Stimulated activated effector memory CD8-positive, alpha-beta T cell treated with anti-CD3 and anti-CD28 coated beads, Interleukin-12 subunit alpha, Interleukin-12 subunit beta, amount 100 ng/mL, for 72 hours (primary cell): ENCODE measurements around the gene TOR4A.
A peak's percentile ranks its signal among the peaks of the same experiment; 100 is the strongest.

Experiments used
- ATAC-seq: fragments of 150-1000 bp; cut with Tn5 transposase; 2 replicates; pipeline ENCODE4 v1.10.0; 2021
- DNase-seq, 2 donors: peaks; one replicate each; pipeline ENCODE4 v3.0.0; 2021 to 2022; ENCODE audit warnings: low spot score in 2 of 2
- H3K27ac Mint-ChIP-seq: one replicate; pipeline ENCODE4 v1.8.0; 2022; ENCODE audit warnings: mild to moderate bottlenecking, mixed read lengths
- H3K36me3 Mint-ChIP-seq: one replicate; pipeline ENCODE4 v1.8.0; 2022; ENCODE audit warnings: mild to moderate bottlenecking, mixed read lengths
- H3K4me1 Mint-ChIP-seq: one replicate; pipeline ENCODE4 v1.8.0; 2022; ENCODE audit warnings: mixed read lengths
- H3K4me3 Mint-ChIP-seq: one replicate; pipeline ENCODE4 v1.8.0; 2022; ENCODE audit warnings: mild to moderate bottlenecking, mixed read lengths
- H3K9me3 Mint-ChIP-seq: one replicate; pipeline ENCODE4 v1.8.0; 2022; ENCODE audit warnings: mixed read lengths

The TOR4A gene

DNA sequence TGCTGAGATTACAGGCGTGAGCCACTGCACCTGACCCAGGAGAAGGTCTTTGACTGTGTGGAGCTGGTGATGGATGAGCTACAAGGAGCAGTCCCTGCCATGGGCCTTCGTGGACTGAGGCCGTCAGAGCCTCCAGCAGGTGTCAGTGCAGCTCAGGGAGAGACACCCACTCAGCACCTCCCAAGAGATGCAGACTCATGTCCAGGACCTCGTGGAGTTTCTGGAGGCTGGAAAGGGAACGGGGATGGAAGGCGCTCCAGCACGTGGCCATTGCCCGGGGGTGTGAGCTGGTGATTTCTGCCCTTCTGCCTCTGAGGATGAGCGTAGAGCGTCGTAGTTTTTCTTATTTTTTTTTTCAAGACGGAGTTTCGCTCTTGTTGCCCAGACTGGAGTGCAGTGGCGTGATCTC is 9.5 kb downstream of the TOR4A start:
- peaks cover 9% of the 10 kb centered on the region for H3K36me3 Mint-ChIP-seq
- H3K9me3 Mint-ChIP-seq, result no peaks in the 10 kb centered on the region
- no peak overlapping the region for H3K27ac Mint-ChIP-seq
- no peak for DNase-seq
- ATAC-seq, result no peak
- no peaks in the 10 kb centered on the region for H3K4me1 Mint-ChIP-seq
- H3K4me3 Mint-ChIP-seq, result no peak overlapping the region

DNA sequence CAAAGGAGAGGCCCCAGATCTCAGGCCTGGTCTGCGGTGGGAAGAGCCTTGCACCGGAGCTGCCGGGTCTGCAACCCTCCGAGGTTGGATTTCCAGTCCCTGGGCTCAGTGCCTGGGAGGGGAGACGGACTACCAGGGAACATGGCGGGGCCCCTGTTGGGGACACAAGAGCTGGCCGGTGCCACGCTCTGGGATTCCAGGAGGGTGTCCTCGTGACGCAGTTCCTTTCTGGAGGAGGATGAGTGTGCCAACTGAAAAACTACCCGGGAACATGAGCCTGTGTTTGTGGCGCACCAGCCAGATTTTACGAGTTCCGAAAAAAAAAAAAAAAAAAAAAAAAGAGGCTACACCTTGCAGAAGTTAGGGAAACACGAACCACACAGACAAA is 15.6 kb downstream of the TOR4A start:
- H3K4me3 Mint-ChIP-seq, result no peak overlapping the region
- ATAC-seq, result no peak
- DNase-seq, result no peak
- no peak overlapping the region for H3K27ac Mint-ChIP-seq
- H3K36me3 Mint-ChIP-seq, result no peaks in the 10 kb centered on the region
- H3K4me1 Mint-ChIP-seq, result peaks cover 7% of the 10 kb centered on the region
- H3K9me3 Mint-ChIP-seq, result no peaks in the 10 kb centered on the region

- Mint-ChIP-seq H3K4me1 (peaks cover 7% of the 10 kb centered on the region), H3K9me3 (no peaks in the 10 kb centered on the region), H3K27ac (no peak overlapping the region), H3K4me3 (no peak overlapping the region), H3K36me3 (no peaks in the 10 kb centered on the region)
- DNase-seq (no peak), ATAC-seq (no peak)
Measured at GRCh38 chr9:137293482-137294090, 16.1 kb downstream of the TOR4A start.

DNA sequence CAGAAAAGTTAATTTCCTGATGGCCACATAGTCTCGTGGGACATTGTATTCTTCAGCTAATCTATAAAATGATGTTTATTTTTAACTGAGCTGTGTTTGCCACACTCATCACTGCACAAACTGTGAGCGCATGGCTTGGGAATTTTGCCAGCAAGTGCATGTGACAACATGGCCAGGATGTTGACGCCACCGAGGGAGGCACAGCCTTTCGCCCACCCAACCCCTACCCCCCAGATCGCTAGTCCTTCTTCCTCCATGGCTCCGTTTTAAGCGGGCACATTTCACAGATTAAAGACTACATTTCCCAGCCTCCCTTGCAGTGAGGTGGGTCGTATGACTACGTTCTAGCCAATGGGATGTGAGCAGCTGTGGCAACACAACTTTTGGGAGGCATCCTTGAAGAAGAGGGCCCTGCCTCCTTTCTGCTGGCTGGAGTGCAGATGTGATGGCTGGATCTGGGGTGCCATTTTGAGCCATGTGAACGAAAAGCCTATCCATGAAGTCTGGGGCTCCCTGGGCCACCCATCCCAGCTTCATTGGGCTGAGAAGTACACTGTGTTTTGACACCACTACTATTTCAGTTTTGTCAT is 16.7 kb downstream of the TOR4A start:
- ATAC-seq, result peak; percentile 60
- Mint-ChIP-seq H3K4me1 (peaks cover 7% of the 10 kb centered on the region), H3K9me3 (no peaks in the 10 kb centered on the region), H3K4me3 (peak overlapping the region; percentile 42), H3K27ac (no peak overlapping the region), H3K36me3 (no peaks in the 10 kb centered on the region)
- DNase-seq, result peak in 1 of 2 donors; percentile 51

- H3K27ac Mint-ChIP-seq, result no peak overlapping the region
- no peaks in the 10 kb centered on the region for H3K36me3 Mint-ChIP-seq
- DNase-seq (no peak), ATAC-seq (no peak)
- H3K4me1 Mint-ChIP-seq, result peaks cover 7% of the 10 kb centered on the region
- peak overlapping the region; percentile 42 for H3K4me3 Mint-ChIP-seq
- no peaks in the 10 kb centered on the region for H3K9me3 Mint-ChIP-seq
Measured at GRCh38 chr9:137294681-137295237, 17.2 kb downstream of the TOR4A start.

DNA sequence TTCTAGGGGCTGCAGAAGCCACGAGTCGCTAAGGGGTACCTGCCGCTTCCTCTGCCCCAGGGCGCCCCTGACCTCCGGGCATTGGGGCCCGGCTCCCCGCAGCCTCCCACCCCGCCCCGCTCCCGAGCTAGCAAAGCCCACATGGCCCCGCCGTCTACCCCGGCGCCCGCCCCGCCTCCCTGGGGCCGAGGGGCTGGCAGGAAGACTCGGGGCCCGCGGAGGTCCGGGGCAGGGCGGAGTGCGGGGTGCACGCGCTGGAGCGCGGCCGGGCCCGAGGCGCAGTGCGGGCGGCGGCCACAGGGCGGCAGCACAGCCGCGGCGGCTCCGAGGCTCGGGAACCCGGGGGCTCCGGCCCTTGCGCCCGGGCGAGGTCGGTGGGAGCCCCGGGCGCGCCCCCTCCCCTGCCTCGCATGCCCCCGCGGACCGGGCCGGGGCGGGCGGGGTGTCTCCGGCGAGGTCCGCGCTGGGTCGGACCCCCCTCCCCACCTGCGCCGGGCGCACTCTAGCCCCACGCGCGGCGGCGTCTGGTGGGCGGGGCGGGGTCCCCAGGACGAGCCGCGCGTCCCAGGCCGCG is 17.8 kb downstream of the TOR4A start:
- peak; percentile 64 to 77 for DNase-seq
- H3K27ac Mint-ChIP-seq, result no peak overlapping the region
- peaks cover 7% of the 10 kb centered on the region for H3K4me1 Mint-ChIP-seq
- H3K9me3 Mint-ChIP-seq, result no peaks in the 10 kb centered on the region
- no peaks in the 10 kb centered on the region for H3K36me3 Mint-ChIP-seq
- ATAC-seq, result peak; percentile 85
- H3K4me3 Mint-ChIP-seq, result no peak overlapping the region

GRCh38 chr9:137295849-137296669 is 18.5 kb downstream of the TOR4A start:
- Mint-ChIP-seq H3K4me1 (peaks cover 13% of the 10 kb centered on the region), H3K27ac (no peak overlapping the region), H3K4me3 (peak overlapping the region; percentile 68), H3K36me3 (no peaks in the 10 kb centered on the region), H3K9me3 (no peaks in the 10 kb centered on the region)
- ATAC-seq, result peak; percentile 22
- DNase-seq, result no peak

- DNase-seq (peak in 1 of 2 donors; percentile 51), ATAC-seq (no peak)
- Mint-ChIP-seq H3K9me3 (no peaks in the 10 kb centered on the region), H3K4me3 (peak overlapping the region; percentile 68), H3K27ac (no peak overlapping the region), H3K36me3 (no peaks in the 10 kb centered on the region), H3K4me1 (peaks cover 14% of the 10 kb centered on the region)
Measured at GRCh38 chr9:137296670-137297664, 19.4 kb downstream of the TOR4A start.

DNA sequence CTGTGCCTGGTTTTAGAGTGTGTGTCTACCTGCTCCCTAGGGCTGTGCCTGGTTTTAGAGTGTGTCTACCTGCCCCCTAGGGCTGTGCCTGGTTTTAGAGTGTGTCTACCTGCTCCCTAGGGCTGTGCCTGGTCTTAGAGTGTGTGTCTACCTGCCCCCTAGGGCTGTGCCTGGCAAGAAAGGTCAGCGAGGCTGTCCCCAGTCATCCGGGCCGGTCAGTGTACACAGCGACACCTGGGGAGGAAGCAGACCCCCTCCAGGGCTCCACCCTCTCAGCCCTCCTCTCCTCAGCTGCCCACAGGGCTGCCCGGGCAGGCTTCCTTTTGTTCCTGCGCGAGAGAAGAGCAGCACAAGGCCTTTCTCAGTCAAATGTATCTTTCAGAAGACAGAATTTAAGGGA is 20.4 kb downstream of the TOR4A start:
- Mint-ChIP-seq H3K27ac (no peak overlapping the region), H3K36me3 (no peaks in the 10 kb centered on the region), H3K9me3 (no peaks in the 10 kb centered on the region), H3K4me1 (peaks cover 14% of the 10 kb centered on the region), H3K4me3 (no peak overlapping the region)
- ATAC-seq, result no peak
- peak in 1 of 2 donors; percentile 49 for DNase-seq

DNA sequence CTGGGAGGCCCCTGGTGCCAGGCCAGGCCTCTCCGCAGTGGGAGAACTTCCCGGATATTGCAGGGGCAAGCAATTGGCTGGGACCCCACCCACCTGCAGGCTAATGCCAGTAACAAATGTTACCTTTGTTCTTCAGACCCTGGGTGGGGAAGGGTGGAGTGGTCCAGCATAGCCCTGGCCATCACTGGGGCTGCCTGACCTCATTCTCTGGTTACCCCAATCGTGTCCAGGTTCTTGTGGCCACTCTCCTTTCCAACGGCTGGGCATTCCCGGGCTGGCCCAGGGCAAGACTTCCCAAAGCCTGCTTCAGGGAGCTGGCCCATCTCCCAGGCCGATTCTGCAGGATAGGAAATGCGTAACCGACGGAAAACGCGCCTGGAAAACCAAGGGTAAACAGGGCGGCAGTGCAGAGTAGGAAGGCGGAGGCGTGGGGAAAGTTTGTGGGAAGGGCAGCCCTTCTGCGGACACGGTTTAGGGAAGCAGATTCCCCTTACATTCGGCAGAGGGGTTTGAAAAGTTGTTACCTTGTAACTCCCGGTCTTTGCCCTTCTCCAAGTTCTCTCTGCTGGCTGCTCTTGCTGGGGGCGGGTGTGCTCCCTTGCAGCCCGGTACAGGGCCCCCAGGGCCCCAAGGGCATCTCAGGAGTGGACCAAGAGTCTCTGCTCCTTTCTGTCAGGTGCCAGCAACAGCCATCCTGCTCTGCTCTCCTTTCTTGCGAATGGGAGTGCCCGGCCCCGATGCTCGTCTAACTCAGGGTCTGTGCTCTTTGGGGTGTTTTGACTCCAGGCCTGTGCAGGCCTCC is 21.1 kb downstream of the TOR4A start:
- H3K36me3 Mint-ChIP-seq, result no peaks in the 10 kb centered on the region
- H3K27ac Mint-ChIP-seq, result no peak overlapping the region
- ATAC-seq (no peak), DNase-seq (no peak)
- H3K9me3 Mint-ChIP-seq, result no peaks in the 10 kb centered on the region
- H3K4me1 Mint-ChIP-seq, result peaks cover 14% of the 10 kb centered on the region
- no peak overlapping the region for H3K4me3 Mint-ChIP-seq

- H3K4me3 Mint-ChIP-seq, result no peak overlapping the region
- DNase-seq (no peak), ATAC-seq (no peak)
- no peaks in the 10 kb centered on the region for H3K36me3 Mint-ChIP-seq
- H3K9me3 Mint-ChIP-seq, result no peaks in the 10 kb centered on the region
- H3K27ac Mint-ChIP-seq, result no peak overlapping the region
- H3K4me1 Mint-ChIP-seq, result peaks cover 14% of the 10 kb centered on the region
Measured at GRCh38 chr9:137299203-137299565, 21.7 kb downstream of the TOR4A start.

DNA sequence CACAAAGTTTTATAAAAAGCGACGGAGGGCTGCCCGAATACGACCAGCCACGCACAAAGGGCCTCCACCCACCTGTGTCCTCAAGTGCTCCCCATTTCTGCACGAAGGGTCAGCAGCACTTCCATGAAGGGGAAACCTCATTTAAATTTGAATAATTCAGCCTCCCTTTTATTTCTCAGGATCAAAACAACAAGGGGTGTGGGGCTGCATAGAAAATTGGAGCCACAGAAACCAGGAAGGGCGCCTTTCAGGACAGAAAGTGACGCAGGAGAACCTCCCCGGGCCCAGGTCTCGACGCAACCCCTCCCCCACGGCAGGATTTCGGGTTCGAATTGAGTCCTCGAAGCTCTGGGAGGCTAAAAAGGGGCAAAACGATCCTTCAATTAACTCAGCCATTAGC is 22.4 kb downstream of the TOR4A start:
- H3K4me1 Mint-ChIP-seq, result peaks cover 14% of the 10 kb centered on the region
- H3K4me3 Mint-ChIP-seq, result peak overlapping the region; percentile 65
- DNase-seq (no peak), ATAC-seq (no peak)
- H3K36me3 Mint-ChIP-seq, result no peaks in the 10 kb centered on the region
- no peak overlapping the region for H3K27ac Mint-ChIP-seq
- no peaks in the 10 kb centered on the region for H3K9me3 Mint-ChIP-seq

GRCh38 chr9:137300567-137301080 is 23.1 kb downstream of the TOR4A start:
- no peaks in the 10 kb centered on the region for H3K9me3 Mint-ChIP-seq
- H3K4me3 Mint-ChIP-seq, result peak overlapping the region; percentile 65
- no peak for ATAC-seq
- DNase-seq, result peak in 1 of 2 donors; percentile 49
- no peak overlapping the region for H3K27ac Mint-ChIP-seq
- no peaks in the 10 kb centered on the region for H3K36me3 Mint-ChIP-seq
- H3K4me1 Mint-ChIP-seq, result peaks cover 18% of the 10 kb centered on the region
